Activated naive CD4-positive, alpha-beta T cell (primary cell): ENCODE results near the gene KRT74.

Experiments
- DNase-seq, 4 experiments: peaks; one replicate each; lab custom pipeline; 2025; lab: John Stamatoyannopoulos, UW

KRT74 gene

GRCh38 chr12:52537101-52537500, 36.5 kb downstream of the KRT74 start:
- no peak for DNase-seq

GRCh38 chr12:52535574-52535973, 38.1 kb downstream of the KRT74 start:
- no peak for DNase-seq

GRCh38 chr12:52534482-52534881, 39.2 kb downstream of the KRT74 start:
- DNase-seq = no peak

GRCh38 chr12:52533686-52534470, 39.8 kb downstream of the KRT74 start:
- no peak for DNase-seq

DNA sequence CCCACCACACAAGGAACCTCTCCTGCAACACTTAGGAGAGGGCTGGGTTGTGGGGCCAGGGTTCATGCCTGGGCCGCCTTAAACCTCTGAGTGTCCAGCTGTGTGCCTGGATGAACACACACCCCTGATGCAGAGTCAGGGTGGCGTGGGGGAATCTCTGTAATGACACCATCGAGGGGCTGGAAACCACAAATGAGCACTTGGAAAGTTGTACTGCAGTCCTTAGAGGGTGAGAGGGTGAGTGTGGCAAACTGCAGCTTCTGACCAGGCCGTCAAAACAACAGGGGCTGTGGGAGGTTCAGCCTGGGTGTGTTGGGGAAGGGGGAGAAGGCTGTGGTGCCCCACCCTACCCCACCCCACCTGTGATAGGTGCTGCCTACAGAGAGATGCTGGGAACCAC, 41.0 kb downstream of the KRT74 start:
- no peak for DNase-seq

GRCh38 chr12:52531566-52532300, 41.9 kb downstream of the KRT74 start:
- no peak for DNase-seq

GRCh38 chr12:52530905-52531304, 42.7 kb downstream of the KRT74 start:
- DNase-seq = no peak

DNA sequence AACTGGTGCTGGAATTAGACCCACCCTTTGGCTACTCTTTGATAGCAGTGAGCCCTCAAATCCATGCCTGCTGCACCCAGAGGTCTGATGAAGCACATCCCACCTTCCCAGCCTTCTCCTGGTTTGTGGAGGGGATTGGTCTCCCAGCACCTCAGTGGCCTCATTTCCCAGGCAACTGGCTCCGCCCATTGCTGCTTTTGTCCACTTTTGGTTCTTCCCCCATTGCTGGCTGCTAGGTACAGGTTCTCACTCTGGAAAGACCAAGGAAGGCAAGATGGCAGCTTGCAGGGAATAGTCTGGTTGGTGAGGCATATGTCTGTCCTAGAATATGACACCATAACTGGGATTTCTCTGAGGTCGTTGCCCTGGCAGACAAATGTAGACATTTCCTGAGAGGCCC, 43.3 kb downstream of the KRT74 start:
- DNase-seq = no peak

- DNase-seq = no peak
These were observed 43.8 kb downstream of the KRT74 start for GRCh38 chr12:52529846-52530245.

DNA sequence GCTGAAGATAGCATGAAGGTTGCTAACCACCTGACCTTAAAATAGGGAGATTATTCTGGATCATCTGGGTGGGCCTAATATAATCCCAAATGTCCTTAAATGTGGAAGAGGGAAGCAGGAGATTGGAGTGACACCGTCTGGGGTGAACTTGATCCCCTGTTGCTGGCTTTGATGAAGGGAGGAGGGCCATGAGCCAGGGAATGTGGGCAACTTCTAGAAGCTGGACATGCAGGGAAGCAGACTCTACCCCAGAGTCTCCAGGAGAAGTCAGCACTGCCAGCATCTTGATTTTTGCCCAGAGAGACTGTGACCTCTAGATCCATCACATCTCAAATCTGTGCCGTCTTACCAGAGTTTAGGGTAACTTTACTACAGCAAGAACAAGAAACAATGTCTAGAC, 44.2 kb downstream of the KRT74 start:
- DNase-seq = no peak

GRCh38 chr12:52528641-52529143, 45.0 kb downstream of the KRT74 start:
- no peak for DNase-seq

GRCh38 chr12:52527121-52527800, 46.4 kb downstream of the KRT74 start:
- DNase-seq = no peak

GRCh38 chr12:52526511-52526951, 47.1 kb downstream of the KRT74 start:
- DNase-seq = no peak

DNA sequence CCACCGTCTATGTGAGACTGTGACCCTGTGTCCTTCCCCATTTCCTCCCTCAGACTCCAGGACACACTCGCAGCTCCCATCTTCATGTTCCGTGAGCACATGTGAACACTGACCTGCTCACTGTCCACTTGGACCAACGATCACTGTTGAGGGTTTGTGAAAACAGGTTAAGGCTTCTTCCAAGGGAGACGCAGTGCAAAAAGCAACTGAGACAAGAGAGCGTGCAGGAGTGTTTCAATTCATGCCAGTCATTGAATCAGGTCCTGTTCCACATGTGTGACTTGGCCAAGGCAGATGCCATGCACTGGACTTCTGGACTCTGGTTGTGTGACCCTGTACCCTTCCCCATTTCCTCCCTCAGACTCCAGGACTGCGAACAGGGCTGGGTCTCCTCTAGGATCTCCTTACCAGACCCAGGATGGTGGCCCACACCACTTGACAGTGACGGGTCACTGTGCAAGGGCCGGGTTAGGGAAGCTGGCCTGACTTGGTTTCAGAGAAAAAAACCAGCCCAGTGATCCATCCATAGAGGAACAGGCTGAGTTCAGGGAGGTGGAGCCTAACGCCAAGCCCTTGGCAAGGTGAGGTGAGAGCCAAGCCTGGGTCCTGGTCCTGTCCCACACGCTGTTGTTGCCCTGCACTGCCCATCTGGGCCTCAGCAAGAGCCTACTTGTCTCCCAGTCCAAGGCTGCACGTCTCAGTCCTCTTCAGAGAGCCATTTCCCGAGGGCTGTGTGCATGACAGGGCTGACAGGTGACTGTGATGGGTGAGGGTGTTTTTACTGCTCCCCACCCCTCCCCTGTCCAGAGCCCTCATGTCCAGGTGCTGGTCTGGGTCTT, 47.8 kb downstream of the KRT74 start:
- no peak for DNase-seq

GRCh38 chr12:52524898-52525591, 48.6 kb downstream of the KRT74 start:
- DNase-seq = no peak

DNA sequence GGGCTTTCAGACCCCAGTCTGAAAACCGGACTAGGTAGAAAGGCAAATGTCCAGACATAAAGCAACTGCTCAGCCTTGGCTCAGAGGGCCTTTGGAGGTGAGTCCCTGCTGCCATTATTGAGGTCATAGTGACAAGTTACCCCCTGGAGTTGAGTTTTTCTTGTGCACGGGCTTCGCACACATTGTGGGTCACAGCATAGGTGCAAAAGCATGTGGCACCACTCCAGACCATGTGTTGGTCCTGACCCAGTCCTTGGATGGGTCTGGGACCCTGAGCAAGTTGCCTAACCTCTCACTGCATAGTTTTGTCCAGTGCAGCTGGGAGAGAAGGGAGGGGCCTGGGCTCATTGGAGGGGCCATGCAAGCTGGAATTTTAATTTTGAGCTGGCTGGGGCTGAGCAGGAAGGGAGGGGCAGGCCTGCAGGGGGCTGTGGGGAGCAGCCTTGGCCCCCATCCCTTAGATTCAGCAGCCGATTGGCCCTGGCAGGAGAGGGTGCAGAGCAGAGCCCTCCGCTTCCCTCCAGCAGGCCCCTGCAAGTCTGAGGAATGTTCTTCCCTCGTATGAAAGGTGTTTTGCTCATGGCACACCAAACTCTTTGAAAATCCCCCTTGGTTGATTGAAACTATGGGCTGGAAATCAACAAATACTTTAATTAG, 49.3 kb downstream of the KRT74 start:
- DNase-seq = no peak

- DNase-seq = no peak
These were observed 49.8 kb downstream of the KRT74 start for GRCh38 chr12:52523824-52524223.

DNA sequence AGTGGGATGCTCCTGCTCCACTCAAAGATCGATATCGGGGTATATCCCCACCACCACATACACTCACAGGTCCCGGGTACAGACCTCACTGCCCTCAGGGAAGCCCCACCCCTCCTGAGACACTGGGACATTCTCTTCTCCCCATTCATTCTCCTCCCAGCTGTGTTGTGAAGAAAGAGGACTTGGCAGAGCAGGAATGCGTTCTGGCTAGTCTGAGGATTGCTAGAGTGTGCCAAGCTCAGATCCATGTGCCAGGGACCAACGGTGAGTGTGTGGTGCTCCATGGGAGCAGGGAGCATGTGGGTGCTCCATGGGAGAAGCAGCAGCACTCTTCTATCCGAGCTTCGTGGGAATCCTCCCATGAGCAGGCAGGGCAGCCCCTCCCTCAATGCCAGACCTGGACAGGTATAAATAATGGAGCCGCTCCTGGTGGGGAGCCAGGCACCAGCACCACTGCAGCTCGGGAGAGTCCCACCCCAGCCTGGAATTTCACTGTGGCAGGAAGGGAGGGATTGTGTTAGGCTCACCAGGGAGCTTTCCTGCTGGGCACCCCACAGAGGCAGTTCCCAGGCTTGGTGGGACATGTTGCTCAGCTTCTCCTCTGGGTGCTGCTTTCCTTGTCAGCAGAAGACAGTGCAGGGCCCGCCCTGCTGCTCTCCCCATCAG, 51.2 kb downstream of the KRT74 start:
- DNase-seq = no peak

DNA sequence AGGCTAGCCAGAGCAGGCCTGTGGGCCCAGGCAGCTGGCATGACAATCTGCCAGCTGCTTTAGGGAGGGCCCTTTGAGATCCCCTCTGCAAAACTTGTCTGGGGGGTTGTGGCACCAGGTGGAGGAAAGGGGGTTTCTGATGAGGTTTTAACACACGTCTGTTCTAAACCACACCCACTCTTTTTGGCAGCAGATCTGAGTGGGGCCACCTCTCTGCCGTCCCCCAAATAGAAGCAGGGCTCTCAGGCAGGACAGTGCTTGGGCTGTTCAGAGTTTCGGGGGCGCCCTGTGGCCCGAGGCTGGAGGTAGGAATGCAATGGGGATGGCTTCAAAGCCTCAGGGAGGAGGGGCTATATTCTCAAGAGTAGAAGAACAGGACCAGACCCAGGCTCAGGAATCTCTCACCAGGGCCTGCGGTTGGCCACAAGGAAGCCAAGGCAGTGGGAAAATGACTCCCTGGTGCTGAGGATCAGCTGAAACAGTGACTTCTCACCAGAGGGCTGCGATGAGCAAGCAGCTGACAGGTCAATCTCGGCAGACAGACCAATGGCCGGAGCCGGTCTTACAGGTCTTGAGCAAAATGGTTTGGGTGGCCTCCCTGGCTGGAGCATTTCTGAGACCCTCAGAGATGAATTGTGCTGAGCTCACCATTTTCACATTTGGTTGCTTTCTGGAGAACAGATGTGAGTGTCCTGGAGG, 51.9 kb downstream of the KRT74 start:
- DNase-seq = no peak
